HepG2 (cell line): ENCODE data around the gene EPO. TPM values are rescaled to one million over a fixed set of nuclear protein-coding genes. Genes with fewer than 3 reads are reported as not detected.

Experiments
- AGO2 ChIP-seq: fragments of 200-400 bp; formaldehyde crosslinking; optimal IDR thresholded peaks from 2 replicates; pipeline ENCODE3; 2017; ENCODE audit warnings: mild to moderate bottlenecking, low read depth, low read length, moderate library complexity
- ARNT2 ChIP-seq: sonication (generic); formaldehyde crosslinking; IDR thresholded peaks from 2 replicates; pipeline ENCODE4 v1.8.0; 2022; ENCODE audit warnings: mild to moderate bottlenecking, low read depth, missing genetic modification reagents, moderate library complexity
- HMG20B ChIP-seq: conservative IDR thresholded peaks from 2 replicates; pipeline ENCODE4 v1.6.1; 2016; ENCODE audit warnings: missing genetic modification reagents, missing compliant biosample characterization
- IRX3 ChIP-seq: sonication (generic); formaldehyde crosslinking; IDR thresholded peaks from 2 replicates; pipeline ENCODE4 v1.8.1; 2023; ENCODE audit warnings: mild to moderate bottlenecking, low read depth, missing genetic modification reagents, borderline replicate concordance
- KDM5B ChIP-seq: sonication (generic); formaldehyde crosslinking; IDR thresholded peaks from 2 replicates; pipeline ENCODE4 v1.4.0; 2020; ENCODE audit warnings: missing genetic modification reagents, mild to moderate bottlenecking, borderline replicate concordance
- LCORL ChIP-seq, 2 experiments: fragments of 450-650 bp in 1 of 2; sonication (generic) in 1 of 2; formaldehyde crosslinking in 1 of 2; IDR thresholded peaks; 2 replicates each; pipeline versions ENCODE4 v1.5.0 to v1.6.1; 2017 to 2020; ENCODE audit warnings: antibody characterized with exemption in 1 of 2, missing genetic modification reagents in 1 of 2
- NCOR1 ChIP-seq: fragments of 200-600 bp; sonication (generic); IDR thresholded peaks from 2 replicates; pipeline ENCODE4 v1.7.0; 2017; ENCODE audit warnings: antibody characterized with exemption, low read length, borderline replicate concordance
- RXRB ChIP-seq: IDR thresholded peaks from 2 replicates; pipeline ENCODE4 v1.6.1; 2016; ENCODE audit warnings: borderline replicate concordance, missing genetic modification reagents, missing compliant biosample characterization
- SAFB2 ChIP-seq: sonication (generic); formaldehyde crosslinking; IDR thresholded peaks from 2 replicates; pipeline ENCODE4 v1.5.1; 2020; ENCODE audit warnings: missing genetic modification reagents, low read depth, mild to moderate bottlenecking, borderline replicate concordance
- ZNF30 ChIP-seq: sonication (generic); formaldehyde crosslinking; IDR thresholded peaks from 2 replicates; pipeline ENCODE4 v1.5.0; 2020; ENCODE audit warnings: mild to moderate bottlenecking, missing genetic modification reagents
- ZNF34 ChIP-seq: sonication (generic); formaldehyde crosslinking; IDR thresholded peaks from 2 replicates; pipeline ENCODE4 v1.4.0; 2020; ENCODE audit warnings: mild to moderate bottlenecking, missing genetic modification reagents, borderline replicate concordance
- ZNF672 ChIP-seq: sonication (generic); formaldehyde crosslinking; IDR thresholded peaks from 2 replicates; pipeline ENCODE4 v1.8.1; 2022; ENCODE audit warnings: missing genetic modification reagents
- ZNF841 ChIP-seq: sonication (generic); formaldehyde crosslinking; IDR thresholded peaks from 2 replicates; pipeline ENCODE4 v1.8.1; 2023; ENCODE audit warnings: missing genetic modification reagents, borderline replicate concordance
- ZNF883 ChIP-seq: sonication (generic); formaldehyde crosslinking; IDR thresholded peaks from 2 replicates; pipeline ENCODE4 v1.5.1; 2020; ENCODE audit warnings: mild to moderate bottlenecking, missing genetic modification reagents; ENCODE audit errors: not compliant biosample characterization
- polyA plus RNA-seq, 8 experiments: library from polyadenylated mRNA; depleted of rRNA in 3 of 8; stranded (reverse) in 7 of 8; unstranded in 1 of 8; fragments of >200 nt; fragmentation: Illumina TruSeq in 4 of 8; extraction: Trizol in 4 of 8; gene quantifications; 2 replicates each; pipeline versions ENCODE4 v1.2.1 to v1.2.3, GENCODE V29; 2011 to 2016; ENCODE audit warnings: low read depth in 4 of 8, missing spikeins in 1 of 8, mixed read lengths in 1 of 8; ENCODE audit not compliant: insufficient read depth in 1 of 8
- total RNA-seq, 5 experiments: library from RNA; depleted of rRNA; stranded (reverse); fragments of >200 nt; fragmentation: Illumina TruSeq; extraction: Trizol; gene quantifications; 2 replicates each; pipeline ENCODE4 v1.2.3, GENCODE V29; 2016; ENCODE audit warnings: low read depth in 1 of 5
- TF ChIP-seq, protein P1 (sequence below): sonication (generic); formaldehyde crosslinking; IDR thresholded peaks from 2 replicates; pipeline ENCODE4 v1.5.0; 2020; ENCODE audit warnings: mild to moderate bottlenecking, missing genetic modification reagents, borderline replicate concordance
- TF ChIP-seq, protein P2 (sequence below): sonication (generic); formaldehyde crosslinking; IDR thresholded peaks from 2 replicates; pipeline ENCODE4 v1.5.1; 2020; ENCODE audit warnings: missing genetic modification reagents, mild to moderate bottlenecking, borderline replicate concordance
- TF ChIP-seq, protein P3 (sequence below): sonication (generic); formaldehyde crosslinking; IDR thresholded peaks from 2 replicates; pipeline ENCODE4 v1.9.0; 2021; ENCODE audit warnings: mild to moderate bottlenecking, missing genetic modification reagents

The EPO gene
- total and polyA plus RNA-seq, 2 of the 13 experiments (the other 11 are each of a cell fraction or from before 2014, with no cell fraction given) = 10.3 to 25.7 TPM

DNA sequence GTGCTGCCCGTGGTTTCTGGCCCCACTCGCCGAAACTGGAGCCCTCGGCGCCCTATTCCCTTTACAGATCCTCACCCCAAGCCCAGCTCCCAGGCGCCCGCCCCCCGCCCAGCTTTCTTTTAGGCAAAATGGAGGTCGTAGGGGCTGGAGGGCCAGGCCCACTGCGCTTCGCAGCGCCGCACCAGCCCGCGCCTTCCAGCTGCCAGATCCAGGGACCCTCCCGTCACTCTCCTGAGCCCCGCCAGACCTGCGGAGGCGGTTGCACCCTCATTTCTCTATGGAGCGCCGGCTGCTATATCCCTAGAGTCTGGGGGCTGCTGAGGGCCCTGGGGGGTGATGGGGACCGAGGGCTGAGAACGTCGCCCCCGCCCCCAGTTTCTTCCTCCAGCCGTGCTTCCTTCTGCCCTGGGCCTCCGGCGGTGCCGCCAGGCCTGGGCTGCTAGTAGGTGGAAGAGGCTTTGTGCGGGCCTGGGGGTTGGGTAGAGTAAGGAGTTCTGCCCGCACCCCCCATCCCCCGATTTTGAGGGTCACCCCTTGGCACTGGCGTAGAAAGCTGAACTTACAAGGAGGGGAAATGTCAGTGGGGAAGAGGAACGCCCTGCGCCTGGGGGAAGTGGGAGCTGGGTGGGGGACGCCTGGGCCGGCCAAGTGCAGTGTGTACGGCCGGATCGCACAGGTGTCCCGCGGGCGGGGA, 45.7 kb upstream of the EPO start (continued):
- TF ChIP-seq, protein P1, sequence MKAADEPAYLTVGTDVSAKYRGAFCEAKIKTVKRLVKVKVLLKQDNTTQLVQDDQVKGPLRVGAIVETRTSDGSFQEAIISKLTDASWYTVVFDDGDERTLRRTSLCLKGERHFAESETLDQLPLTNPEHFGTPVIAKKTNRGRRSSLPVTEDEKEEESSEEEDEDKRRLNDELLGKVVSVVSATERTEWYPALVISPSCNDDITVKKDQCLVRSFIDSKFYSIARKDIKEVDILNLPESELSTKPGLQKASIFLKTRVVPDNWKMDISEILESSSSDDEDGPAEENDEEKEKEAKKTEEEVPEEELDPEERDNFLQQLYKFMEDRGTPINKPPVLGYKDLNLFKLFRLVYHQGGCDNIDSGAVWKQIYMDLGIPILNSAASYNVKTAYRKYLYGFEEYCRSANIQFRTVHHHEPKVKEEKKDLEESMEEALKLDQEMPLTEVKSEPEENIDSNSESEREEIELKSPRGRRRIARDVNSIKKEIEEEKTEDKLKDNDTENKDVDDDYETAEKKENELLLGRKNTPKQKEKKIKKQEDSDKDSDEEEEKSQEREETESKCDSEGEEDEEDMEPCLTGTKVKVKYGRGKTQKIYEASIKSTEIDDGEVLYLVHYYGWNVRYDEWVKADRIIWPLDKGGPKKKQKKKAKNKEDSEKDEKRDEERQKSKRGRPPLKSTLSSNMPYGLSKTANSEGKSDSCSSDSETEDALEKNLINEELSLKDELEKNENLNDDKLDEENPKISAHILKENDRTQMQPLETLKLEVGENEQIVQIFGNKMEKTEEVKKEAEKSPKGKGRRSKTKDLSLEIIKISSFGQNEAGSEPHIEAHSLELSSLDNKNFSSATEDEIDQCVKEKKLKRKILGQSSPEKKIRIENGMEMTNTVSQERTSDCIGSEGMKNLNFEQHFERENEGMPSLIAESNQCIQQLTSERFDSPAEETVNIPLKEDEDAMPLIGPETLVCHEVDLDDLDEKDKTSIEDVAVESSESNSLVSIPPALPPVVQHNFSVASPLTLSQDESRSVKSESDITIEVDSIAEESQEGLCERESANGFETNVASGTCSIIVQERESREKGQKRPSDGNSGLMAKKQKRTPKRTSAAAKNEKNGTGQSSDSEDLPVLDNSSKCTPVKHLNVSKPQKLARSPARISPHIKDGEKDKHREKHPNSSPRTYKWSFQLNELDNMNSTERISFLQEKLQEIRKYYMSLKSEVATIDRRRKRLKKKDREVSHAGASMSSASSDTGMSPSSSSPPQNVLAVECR (CRISPR knock-in tag) = 0 out of 2 replicates have a peak, but pooled peaks have one; percentile 8
- TF ChIP-seq ZNF30 (CRISPR knock-in tag) = no peak
- peak; percentile 38 for TF ChIP-seq AGO2
- TF ChIP-seq, protein P2, sequence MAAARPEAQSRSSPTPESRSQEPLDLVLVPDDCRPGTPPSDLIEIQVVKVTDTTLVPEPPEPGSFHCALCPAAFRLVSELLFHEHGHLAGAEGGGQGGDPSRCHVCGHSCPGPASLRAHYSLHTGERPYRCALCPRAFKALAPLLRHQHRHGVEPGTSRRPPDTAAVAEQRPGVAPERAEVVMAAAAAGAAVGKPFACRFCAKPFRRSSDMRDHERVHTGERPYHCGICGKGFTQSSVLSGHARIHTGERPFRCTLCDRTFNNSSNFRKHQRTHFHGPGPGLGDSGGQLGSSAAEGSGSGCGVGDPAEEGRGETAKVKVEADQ (CRISPR knock-in tag) = 0 out of 2 replicates have a peak, but pooled peaks have one; percentile 33
- TF ChIP-seq, protein P3, sequence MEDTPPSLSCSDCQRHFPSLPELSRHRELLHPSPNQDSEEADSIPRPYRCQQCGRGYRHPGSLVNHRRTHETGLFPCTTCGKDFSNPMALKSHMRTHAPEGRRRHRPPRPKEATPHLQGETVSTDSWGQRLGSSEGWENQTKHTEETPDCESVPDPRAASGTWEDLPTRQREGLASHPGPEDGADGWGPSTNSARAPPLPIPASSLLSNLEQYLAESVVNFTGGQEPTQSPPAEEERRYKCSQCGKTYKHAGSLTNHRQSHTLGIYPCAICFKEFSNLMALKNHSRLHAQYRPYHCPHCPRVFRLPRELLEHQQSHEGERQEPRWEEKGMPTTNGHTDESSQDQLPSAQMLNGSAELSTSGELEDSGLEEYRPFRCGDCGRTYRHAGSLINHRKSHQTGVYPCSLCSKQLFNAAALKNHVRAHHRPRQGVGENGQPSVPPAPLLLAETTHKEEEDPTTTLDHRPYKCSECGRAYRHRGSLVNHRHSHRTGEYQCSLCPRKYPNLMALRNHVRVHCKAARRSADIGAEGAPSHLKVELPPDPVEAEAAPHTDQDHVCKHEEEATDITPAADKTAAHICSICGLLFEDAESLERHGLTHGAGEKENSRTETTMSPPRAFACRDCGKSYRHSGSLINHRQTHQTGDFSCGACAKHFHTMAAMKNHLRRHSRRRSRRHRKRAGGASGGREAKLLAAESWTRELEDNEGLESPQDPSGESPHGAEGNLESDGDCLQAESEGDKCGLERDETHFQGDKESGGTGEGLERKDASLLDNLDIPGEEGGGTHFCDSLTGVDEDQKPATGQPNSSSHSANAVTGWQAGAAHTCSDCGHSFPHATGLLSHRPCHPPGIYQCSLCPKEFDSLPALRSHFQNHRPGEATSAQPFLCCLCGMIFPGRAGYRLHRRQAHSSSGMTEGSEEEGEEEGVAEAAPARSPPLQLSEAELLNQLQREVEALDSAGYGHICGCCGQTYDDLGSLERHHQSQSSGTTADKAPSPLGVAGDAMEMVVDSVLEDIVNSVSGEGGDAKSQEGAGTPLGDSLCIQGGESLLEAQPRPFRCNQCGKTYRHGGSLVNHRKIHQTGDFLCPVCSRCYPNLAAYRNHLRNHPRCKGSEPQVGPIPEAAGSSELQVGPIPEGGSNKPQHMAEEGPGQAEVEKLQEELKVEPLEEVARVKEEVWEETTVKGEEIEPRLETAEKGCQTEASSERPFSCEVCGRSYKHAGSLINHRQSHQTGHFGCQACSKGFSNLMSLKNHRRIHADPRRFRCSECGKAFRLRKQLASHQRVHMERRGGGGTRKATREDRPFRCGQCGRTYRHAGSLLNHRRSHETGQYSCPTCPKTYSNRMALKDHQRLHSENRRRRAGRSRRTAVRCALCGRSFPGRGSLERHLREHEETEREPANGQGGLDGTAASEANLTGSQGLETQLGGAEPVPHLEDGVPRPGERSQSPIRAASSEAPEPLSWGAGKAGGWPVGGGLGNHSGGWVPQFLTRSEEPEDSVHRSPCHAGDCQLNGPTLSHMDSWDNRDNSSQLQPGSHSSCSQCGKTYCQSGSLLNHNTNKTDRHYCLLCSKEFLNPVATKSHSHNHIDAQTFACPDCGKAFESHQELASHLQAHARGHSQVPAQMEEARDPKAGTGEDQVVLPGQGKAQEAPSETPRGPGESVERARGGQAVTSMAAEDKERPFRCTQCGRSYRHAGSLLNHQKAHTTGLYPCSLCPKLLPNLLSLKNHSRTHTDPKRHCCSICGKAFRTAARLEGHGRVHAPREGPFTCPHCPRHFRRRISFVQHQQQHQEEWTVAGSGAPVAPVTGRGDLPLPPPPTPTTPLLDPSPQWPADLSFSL = no peak
- TF ChIP-seq ZNF672 (CRISPR knock-in tag) = no peak
- TF ChIP-seq ZNF883 (CRISPR knock-in tag) = peak; percentile 20
- TF ChIP-seq ZNF34 (CRISPR knock-in tag) = no peak
- TF ChIP-seq ARNT2 (CRISPR knock-in tag) = 0 out of 2 replicates have a peak, but pooled peaks have one; percentile 28
- TF ChIP-seq LCORL (IDR thresholded peaks at IDR 0.05) = no peak
- TF ChIP-seq LCORL (CRISPR knock-in tag; IDR thresholded peaks at IDR 0.05) = no peak
- no peak for TF ChIP-seq ZNF841 (CRISPR knock-in tag)
- no peak for TF ChIP-seq RXRB (CRISPR knock-in tag)
- no peak for TF ChIP-seq KDM5B
- TF ChIP-seq SAFB2 = 0 out of 2 replicates have a peak, but pooled peaks have one; percentile 3
- TF ChIP-seq HMG20B (CRISPR knock-in tag) = no peak
- TF ChIP-seq NCOR1 = no peak
- TF ChIP-seq IRX3 (CRISPR knock-in tag) = peak; percentile 15; the same call in 1 of the 2 replicates
